Fibroblast of skin of back (primary cell): ENCODE results near the gene VASN.

Experiments
- DNase-seq: peaks from one replicate; pipeline ENCODE4 v3.0.0-alpha.2; 2013

VASN gene

GRCh38 chr16:4404247-4404966, 32.8 kb downstream of the VASN start:
- DNase-seq: no peak

- DNase-seq: no peak
These were observed 33.5 kb downstream of the VASN start for GRCh38 chr16:4404967-4405696.

- no peak for DNase-seq
These were observed 36.1 kb downstream of the VASN start for GRCh38 chr16:4407543-4408322.

GRCh38 chr16:4408323-4408690, 36.7 kb downstream of the VASN start:
- no peak for DNase-seq

GRCh38 chr16:4409081-4409932, 37.7 kb downstream of the VASN start:
- no peak for DNase-seq

- peak; percentile 76 for DNase-seq
These were observed 38.9 kb downstream of the VASN start for GRCh38 chr16:4410335-4411075.

- no peak for DNase-seq
These were observed 40.0 kb downstream of the VASN start for GRCh38 chr16:4411684-4412083.

GRCh38 chr16:4412159-4412558, 40.5 kb downstream of the VASN start:
- DNase-seq: no peak

- no peak for DNase-seq
These were observed 41.2 kb downstream of the VASN start for GRCh38 chr16:4412854-4413253.

GRCh38 chr16:4414187-4414917, 42.7 kb downstream of the VASN start:
- no peak for DNase-seq

- DNase-seq: no peak
These were observed 44.0 kb downstream of the VASN start for GRCh38 chr16:4415538-4416199.

GRCh38 chr16:4416200-4417032, 44.8 kb downstream of the VASN start, which contains the start of gene CORO7:
CORO7 (minus strand) TSS chr16:4416596; CDS start chr16:4416518, 78 bp downstream.
- peak; percentile 88 for DNase-seq

GRCh38 chr16:4419402-4419959, 47.8 kb downstream of the VASN start:
- no peak for DNase-seq

- no peak for DNase-seq
These were observed 49.0 kb downstream of the VASN start for GRCh38 chr16:4420505-4421105.

GRCh38 chr16:4425378-4426020, 53.9 kb downstream of the VASN start, which contains the start of gene DNAJA3:
DNAJA3 (plus strand) TSS chr16:4425868; CDS start chr16:4425882, 14 bp downstream.
- DNase-seq: peak; percentile 95

GRCh38 chr16:4426021-4426684, 54.5 kb downstream of the VASN start:
- peak; percentile 14 for DNase-seq

GRCh38 chr16:4426722-4427372, 55.2 kb downstream of the VASN start:
- DNase-seq: no peak
